ENCODE data around the gene STARD8.

- TF ChIP-seq CTCF (IDR thresholded peaks at IDR 0.05; ENCODE audit: low read length) = no peak
- no peak for TF ChIP-seq EZH2 (IDR thresholded peaks at IDR 0.05; ENCODE audit: borderline replicate concordance, low read length)
Measured at GRCh38 chrX:68717196-68717595, 69.7 kb downstream of the STARD8 start.
